Hippocampal formation (tissue), 2 donors: ENCODE data around the gene NXPH1.

Experiments used
- DNase-seq, 2 donors: peaks; one replicate each; lab custom pipeline; 2025; lab: John Stamatoyannopoulos, UW

The NXPH1 gene

GRCh38 chr7:8507566-8507965, 74.2 kb downstream of the NXPH1 start:
- DNase-seq, result no peak

- DNase-seq, result no peak
These were observed 76.2 kb downstream of the NXPH1 start for GRCh38 chr7:8509621-8510020.

GRCh38 chr7:8511855-8512254, 78.4 kb downstream of the NXPH1 start:
- no peak for DNase-seq

DNA sequence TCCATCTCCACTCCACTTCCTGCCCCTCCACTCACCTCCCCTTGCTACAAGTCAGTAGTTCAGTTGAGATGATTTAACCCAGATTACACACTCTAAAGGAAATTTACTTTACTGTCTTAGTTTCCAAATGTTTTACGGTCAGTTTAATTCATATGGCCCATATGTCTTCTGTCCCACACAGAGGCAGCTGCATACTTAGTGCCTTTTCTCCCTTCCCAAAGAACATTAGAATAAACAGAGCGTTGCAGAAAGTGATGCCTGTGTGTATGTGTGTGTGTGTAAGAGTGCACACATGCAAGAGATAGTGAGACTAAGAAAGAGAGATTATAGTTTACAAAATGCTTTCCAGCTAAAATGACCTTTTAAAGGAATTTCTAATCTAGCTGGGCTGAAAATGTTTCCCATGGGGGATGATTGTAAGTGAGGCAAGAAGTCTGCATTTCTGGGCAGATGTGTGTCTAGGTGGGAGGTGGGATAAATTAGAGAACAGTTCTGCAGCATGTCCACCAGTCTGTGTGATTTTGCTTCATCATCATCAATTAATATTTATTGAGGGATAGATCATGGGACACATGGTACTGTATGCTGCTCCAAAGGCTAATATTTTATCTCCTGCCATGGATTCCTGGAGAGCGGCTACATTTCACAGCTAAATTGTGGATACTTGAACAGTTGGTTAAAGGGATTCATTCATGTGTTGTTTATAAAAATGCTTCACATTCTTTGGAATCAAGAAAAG, 81.5 kb downstream of the NXPH1 start:
- DNase-seq, result no peak

GRCh38 chr7:8515640-8516185, 82.3 kb downstream of the NXPH1 start:
- no peak for DNase-seq

DNA sequence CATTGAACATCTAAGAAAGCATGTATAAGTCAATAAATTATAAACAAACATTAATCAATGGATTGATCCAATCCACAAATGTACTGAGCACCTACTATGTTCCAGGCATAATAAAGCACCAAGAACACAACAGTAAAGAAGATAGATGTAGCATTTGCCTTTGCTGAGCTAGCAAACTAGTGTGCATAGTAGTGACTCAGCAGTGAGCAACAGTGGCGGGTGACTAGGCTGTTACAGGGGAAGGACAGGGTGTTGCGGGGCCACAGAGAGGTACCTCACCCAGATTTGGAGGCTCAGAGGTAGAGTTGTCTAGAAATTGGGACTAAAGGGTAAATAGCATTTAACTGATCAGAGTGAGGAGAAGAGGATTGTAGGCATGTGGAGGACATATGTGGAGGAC, 83.6 kb downstream of the NXPH1 start:
- no peak for DNase-seq

DNA sequence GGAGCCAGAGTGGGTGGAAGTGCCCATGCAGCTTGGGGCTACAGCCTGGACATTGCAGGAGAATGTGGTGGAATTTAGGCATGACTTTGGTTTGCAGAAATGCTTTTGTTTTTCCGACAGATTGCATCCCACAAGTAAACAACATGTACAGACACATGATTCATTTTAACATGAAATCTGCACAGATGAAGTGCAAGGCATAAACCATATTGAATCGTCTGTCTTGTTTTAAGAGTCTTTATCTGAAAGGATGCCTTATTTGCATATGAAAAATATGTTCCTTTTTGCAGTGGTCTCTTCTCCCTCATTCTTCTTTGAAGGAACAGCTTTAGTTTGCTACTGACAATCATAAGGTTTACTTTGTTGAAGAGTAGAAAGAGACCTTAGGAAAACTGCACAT, 94.9 kb downstream of the NXPH1 start:
- no peak for DNase-seq

GRCh38 chr7:8531991-8532515, 98.6 kb downstream of the NXPH1 start:
- no peak for DNase-seq

- DNase-seq, result no peak
These were observed 103.0 kb downstream of the NXPH1 start for GRCh38 chr7:8536431-8536830.

- DNase-seq, result no peak
These were observed 115.6 kb downstream of the NXPH1 start for GRCh38 chr7:8549046-8549445.

DNA sequence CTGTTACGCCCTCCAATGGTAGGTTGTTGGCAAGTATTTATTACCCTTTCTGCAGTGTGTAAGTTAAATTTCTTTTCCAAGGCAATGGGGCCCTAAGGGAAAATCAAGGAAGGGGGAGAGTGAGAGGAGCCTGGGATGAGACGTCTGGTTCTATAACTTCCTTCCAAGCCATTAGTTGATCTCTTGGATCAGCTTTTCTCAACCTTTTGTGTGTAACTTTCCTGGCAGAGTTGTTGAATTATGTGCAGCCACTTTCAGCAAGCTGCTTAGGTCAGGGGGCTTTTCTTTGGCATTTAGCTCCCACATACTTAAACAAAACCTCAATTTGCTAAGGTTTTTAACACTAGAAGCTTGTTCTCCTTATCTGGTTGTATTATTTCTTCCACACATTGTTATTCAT, 127.1 kb downstream of the NXPH1 start:
- DNase-seq, result no peak

DNA sequence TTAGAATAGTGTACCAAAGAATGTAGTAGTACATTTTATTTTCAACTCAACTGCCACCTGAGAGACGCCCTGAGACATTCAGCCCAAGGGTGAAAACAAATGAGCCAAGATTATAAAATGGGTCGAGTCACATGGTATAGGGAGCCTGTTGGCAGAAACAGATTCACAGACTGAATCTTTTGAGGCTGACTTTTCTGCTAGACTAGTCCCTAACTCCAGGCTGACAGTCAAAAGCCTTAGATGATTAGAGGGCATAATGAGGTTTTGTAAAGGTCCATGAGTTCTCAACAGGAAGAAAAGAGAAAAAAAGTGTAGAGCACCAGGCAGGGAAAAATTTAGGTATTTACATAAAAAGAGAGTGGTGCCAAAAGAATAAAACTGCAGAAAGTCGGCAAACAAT, 128.0 kb downstream of the NXPH1 start:
- DNase-seq, result no peak

DNA sequence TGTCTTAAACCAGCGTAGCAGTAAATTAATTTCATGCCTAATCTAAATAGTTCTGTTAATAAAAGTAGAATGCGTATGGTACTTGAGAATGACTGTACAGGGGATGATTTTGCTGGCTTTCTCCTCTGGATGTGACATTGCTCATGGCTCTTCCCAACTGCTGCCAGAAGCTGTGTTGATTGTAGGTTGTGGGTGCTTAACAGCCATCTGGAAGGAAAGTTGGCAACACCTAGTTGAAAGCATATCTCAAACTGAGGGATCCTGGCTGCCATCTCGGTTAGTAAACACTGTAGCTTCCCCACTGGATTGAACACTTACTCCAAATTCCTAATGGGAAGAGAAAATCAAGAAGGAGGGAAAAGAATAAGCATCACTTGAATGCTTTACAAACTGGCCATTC, 130.9 kb downstream of the NXPH1 start:
- DNase-seq, result no peak

- no peak for DNase-seq
These were observed 132.6 kb downstream of the NXPH1 start for GRCh38 chr7:8566016-8566415.

- DNase-seq, result no peak
These were observed 134.2 kb downstream of the NXPH1 start for GRCh38 chr7:8567626-8568025.

GRCh38 chr7:8579661-8580194, 146.3 kb downstream of the NXPH1 start:
- DNase-seq, result no peak

- no peak for DNase-seq
These were observed 148.4 kb downstream of the NXPH1 start for GRCh38 chr7:8581842-8582241.

DNA sequence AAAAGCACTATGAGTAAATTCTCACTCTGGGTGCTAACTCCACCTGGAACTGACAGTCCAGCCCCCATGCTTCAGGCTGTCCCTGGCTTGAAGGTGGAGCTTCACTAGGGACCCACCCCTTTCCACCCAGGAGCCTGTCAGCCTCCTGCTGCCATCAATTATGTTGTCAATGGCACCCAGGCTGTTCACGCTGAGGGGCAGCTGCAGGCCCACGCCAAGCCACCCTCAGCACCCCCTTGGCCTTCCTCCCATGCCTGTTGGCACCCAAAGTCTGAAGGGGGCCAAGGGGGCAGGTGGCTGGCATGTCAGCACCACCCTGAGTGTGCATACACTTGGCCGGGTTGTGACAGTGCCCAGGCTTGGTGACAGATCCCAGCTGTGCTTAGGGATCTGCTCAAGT, 149.3 kb downstream of the NXPH1 start:
- no peak for DNase-seq

DNA sequence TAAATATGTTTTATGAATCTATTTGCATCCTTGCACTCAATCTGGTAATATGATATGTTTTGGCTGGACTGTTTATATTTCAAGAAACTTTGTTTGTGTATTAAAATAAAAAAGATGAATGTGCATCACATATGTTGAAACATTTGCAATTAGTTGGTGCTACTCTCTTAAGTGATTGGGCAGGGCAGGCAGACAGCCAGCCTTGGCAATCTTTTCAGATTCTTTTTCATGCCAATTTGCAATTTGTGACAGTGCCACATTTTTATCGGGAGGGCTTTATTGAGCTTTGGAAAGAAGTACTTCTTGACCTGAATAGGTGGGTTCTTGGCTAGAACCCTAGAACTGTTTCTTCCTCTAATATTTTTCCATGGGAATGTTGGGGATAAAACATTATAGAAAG, 152.2 kb downstream of the NXPH1 start:
- no peak for DNase-seq

DNA sequence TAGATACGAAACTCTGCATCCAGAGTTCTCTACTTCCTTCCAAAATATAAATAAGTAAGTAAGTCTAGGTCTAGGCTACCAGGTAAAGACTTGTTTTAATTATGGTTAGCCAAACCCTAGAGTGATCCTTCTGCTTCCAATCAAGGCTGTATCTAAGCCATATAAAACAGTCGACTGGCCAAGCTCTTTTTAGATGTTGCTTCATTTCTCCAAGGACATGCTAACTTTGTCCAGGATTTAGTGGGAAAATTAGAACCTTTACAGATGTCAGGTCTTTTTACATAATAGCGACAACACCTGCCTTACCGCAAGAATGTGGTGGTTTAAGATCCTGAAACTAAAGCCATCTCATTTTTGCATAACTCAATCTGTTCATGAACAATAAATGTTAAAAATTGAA, 156.8 kb downstream of the NXPH1 start:
- no peak for DNase-seq

GRCh38 chr7:8590791-8591190, 157.4 kb downstream of the NXPH1 start:
- no peak for DNase-seq

DNA sequence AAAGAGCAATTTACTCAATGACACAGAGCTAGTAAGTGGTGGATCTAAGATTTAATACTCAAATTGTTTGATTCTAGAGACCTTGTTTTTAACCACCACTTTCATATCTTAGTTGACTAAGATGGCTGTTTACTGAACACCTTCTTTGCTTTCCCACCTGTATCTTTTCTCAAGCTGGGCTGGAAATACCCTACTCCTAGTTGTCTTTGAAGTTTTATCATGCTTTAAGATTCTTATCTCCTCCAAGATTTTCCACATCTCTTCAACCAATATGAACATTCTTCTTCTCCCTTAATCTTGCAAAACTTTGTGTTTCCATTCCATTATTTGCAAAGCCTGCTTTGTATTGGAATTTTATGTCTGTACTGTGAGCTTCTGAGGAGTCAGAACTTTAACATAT, 157.9 kb downstream of the NXPH1 start:
- DNase-seq, result no peak

DNA sequence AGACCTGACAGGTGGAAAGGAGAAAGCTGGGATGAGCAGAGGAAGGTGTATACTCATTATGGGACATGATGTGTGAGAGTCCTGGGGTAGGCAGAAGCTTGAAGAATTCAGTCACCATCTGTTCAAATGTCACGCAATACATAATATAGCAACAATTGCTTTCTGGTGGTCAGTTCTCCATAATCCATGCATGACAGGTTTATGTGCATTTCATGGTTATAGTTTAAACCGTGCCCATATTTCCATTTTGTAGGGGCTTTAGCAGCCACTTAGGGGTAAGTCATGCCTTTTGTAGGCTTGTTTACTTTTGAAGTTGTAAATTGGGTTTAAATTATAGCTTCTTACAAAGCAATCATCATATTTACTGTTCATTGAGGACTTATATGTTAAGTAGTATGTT, 158.8 kb downstream of the NXPH1 start:
- no peak for DNase-seq

GRCh38 chr7:8594115-8594514, 160.7 kb downstream of the NXPH1 start:
- DNase-seq, result no peak
